Chondrocyte (in vitro differentiated cells): ENCODE data around the gene AFAP1. TPM values are rescaled to one million over a fixed set of nuclear protein-coding genes. Genes with fewer than 3 reads are reported as not detected.

Experiments used
- DNase-seq: peaks from one replicate; pipeline ENCODE4 v3.0.0; 2021; ENCODE audit warnings: mixed read lengths, low spot score
- H3K27ac Mint-ChIP-seq: one replicate; pipeline ENCODE4 v1.8.0; 2021; ENCODE audit warnings: mild to moderate bottlenecking, moderate library complexity, mixed read lengths; ENCODE audit not compliant: unreplicated experiment
- H3K27me3 Mint-ChIP-seq: 2 replicates; pipeline ENCODE4 v1.8.0; 2021; ENCODE audit warnings: low read depth, mixed read lengths
- H3K36me3 Mint-ChIP-seq: 2 replicates; pipeline ENCODE4 v1.8.0; 2021; ENCODE audit warnings: low read depth, mixed read lengths
- H3K4me1 Mint-ChIP-seq: 2 replicates; pipeline ENCODE4 v1.8.0; 2021; ENCODE audit warnings: low read depth, mild to moderate bottlenecking, mixed read lengths
- H3K4me3 Mint-ChIP-seq: one replicate; pipeline ENCODE4 v1.8.0; 2021; ENCODE audit warnings: mild to moderate bottlenecking, moderate library complexity, mixed read lengths; ENCODE audit not compliant: unreplicated experiment
- H3K9me3 Mint-ChIP-seq: 2 replicates; pipeline ENCODE4 v1.8.0; 2021; ENCODE audit warnings: low read depth, mixed read lengths
- CTCF ChIP-seq: fragments of 200-600 bp; sonication (generic); IDR thresholded peaks from 2 replicates; pipeline ENCODE4 v1.5.0; 2021; ENCODE audit warnings: antibody characterized with exemption, mild to moderate bottlenecking, moderate library complexity
- total RNA-seq: library from RNA; stranded (reverse); gene quantifications from 3 replicates; pipeline ENCODE4 v1.2.1, GENCODE V29; 2021

AFAP1 gene
- total RNA-seq, 1 donor from 2014 or later: 118 TPM

GRCh38 chr4:7734651-7735260 is 204.9 kb downstream of the AFAP1 start:
- Mint-ChIP-seq H3K9me3 (no peaks in the 10 kb centered on the region), H3K27me3 (peaks cover 34% of the 10 kb centered on the region), H3K4me3 (no peak overlapping the region), H3K27ac (no peak overlapping the region), H3K36me3 (peaks cover 2% of the 10 kb centered on the region), H3K4me1 (no peaks in the 10 kb centered on the region)
- no peak for DNase-seq
- no peak for TF ChIP-seq CTCF

GRCh38 chr4:7733801-7734650 is 205.6 kb downstream of the AFAP1 start:
- Mint-ChIP-seq H3K4me3 (no peak overlapping the region), H3K9me3 (no peaks in the 10 kb centered on the region), H3K27ac (no peak overlapping the region), H3K27me3 (peaks cover 34% of the 10 kb centered on the region), H3K4me1 (no peaks in the 10 kb centered on the region), H3K36me3 (peaks cover 2% of the 10 kb centered on the region)
- TF ChIP-seq CTCF: no peak
- DNase-seq: no peak

GRCh38 chr4:7733201-7733600 is 206.5 kb downstream of the AFAP1 start:
- H3K27ac Mint-ChIP-seq: no peak overlapping the region
- no peak for DNase-seq

GRCh38 chr4:7732263-7732662 is 207.4 kb downstream of the AFAP1 start:
- Mint-ChIP-seq H3K27me3 (peaks cover 36% of the 10 kb centered on the region), H3K4me1 (no peaks in the 10 kb centered on the region), H3K27ac (no peak overlapping the region), H3K36me3 (peaks cover 2% of the 10 kb centered on the region), H3K9me3 (no peaks in the 10 kb centered on the region), H3K4me3 (no peak overlapping the region)
- DNase-seq: no peak
- TF ChIP-seq CTCF: no peak

More at GRCh38 chr4:7733201-7733600, 206.5 kb downstream of the AFAP1 start:
- no peaks in the 10 kb centered on the region for H3K9me3 Mint-ChIP-seq
- H3K4me3 Mint-ChIP-seq: no peak overlapping the region
- H3K27me3 Mint-ChIP-seq: peaks cover 36% of the 10 kb centered on the region
- no peaks in the 10 kb centered on the region for H3K4me1 Mint-ChIP-seq
- peaks cover 2% of the 10 kb centered on the region for H3K36me3 Mint-ChIP-seq
- no peak for TF ChIP-seq CTCF

- DNase-seq: no peak
Measured at GRCh38 chr4:7731437-7731836, 208.2 kb downstream of the AFAP1 start.

More at GRCh38 chr4:7731437-7731836, 208.2 kb downstream of the AFAP1 start:
- no peak for TF ChIP-seq CTCF
- Mint-ChIP-seq H3K4me3 (no peak overlapping the region), H3K27ac (no peak overlapping the region), H3K36me3 (no peaks in the 10 kb centered on the region), H3K4me1 (no peaks in the 10 kb centered on the region), H3K9me3 (no peaks in the 10 kb centered on the region), H3K27me3 (peaks cover 34% of the 10 kb centered on the region)
